Measurements from ENCODE around the gene LSM14A. TPM values are rescaled to one million over a fixed set of nuclear protein-coding genes. Genes with fewer than 3 reads are reported as not detected.

The LSM14A gene
- polyA plus RNA-seq, 1 experiment: 97.0 TPM

GRCh38 chr19:34176581-34176980 lies 4.3 kb downstream of the LSM14A start:
- no peak for TF ChIP-seq CTCF (IDR thresholded peaks at IDR 0.05; ENCODE audit: low read depth, low read length)

GRCh38 chr19:34178274-34178610 lies 5.9 kb downstream of the LSM14A start:
- POLR2A ChIA-PET: no interaction called here
- Histone ChIP-seq H3K4me3 (ENCODE audit: low read depth, low read length) (no peak overlapping the region), H3K27ac (ENCODE audit: low read depth, low read length) (no peak overlapping the region), H3K27me3 (ENCODE audit: control insufficient read depth, insufficient read depth, low read length) (no peaks in the 10 kb centered on the region), H3K9me3 (ENCODE audit: control insufficient read depth, insufficient read depth, low read length) (no peaks in the 10 kb centered on the region)
- no peak for TF ChIP-seq CTCF (IDR thresholded peaks at IDR 0.05; ENCODE audit: low read depth, low read length)
- no peak for DNase-seq (ENCODE audit: low read depth, low spot score)
- CTCF ChIA-PET: interaction anchor here (0.5 to 0.9 kb wide), 6 partner anchors 13 to 293 kb away, joined by 3 to 5 read pairs (median 4); no protein-coding TSS in a partner anchor

More at GRCh38 chr19:34176581-34176980, 4.3 kb downstream of the LSM14A start:
- no peak for DNase-seq (ENCODE audit: low read depth, low spot score)
- CTCF ChIA-PET: interaction anchor here (1.0 to 1.3 kb wide), 2 partner anchors 45 to 170 kb away, joined by 4 to 7 read pairs; no protein-coding TSS in a partner anchor
- Histone ChIP-seq H3K9me3 (ENCODE audit: control insufficient read depth, insufficient read depth, low read length) (no peaks in the 10 kb centered on the region; the same call in 1 of the 2 replicates), H3K27me3 (ENCODE audit: control insufficient read depth, insufficient read depth, low read length) (no peaks in the 10 kb centered on the region), H3K27ac (ENCODE audit: low read depth, low read length) (no peak overlapping the region), H3K4me3 (ENCODE audit: low read depth, low read length) (no peak overlapping the region; the same call in 1 of the 2 replicates)
- POLR2A ChIA-PET: interaction anchor here (0.6 kb wide), 1 partner anchor 110 kb away, joined by 3 read pairs; no protein-coding TSS in a partner anchor

- no peak overlapping the region for H3K27ac ChIP-seq (ENCODE audit: low read depth, low read length)
- ChIA-PET CTCF (interaction anchor here (0.5 kb wide), 1 partner anchor 153 kb away, joined by 5 read pairs; no protein-coding TSS in a partner anchor), POLR2A (no interaction called here)
- DNase-seq (ENCODE audit: low read depth, low spot score): no peak
- H3K9me3 ChIP-seq (ENCODE audit: control insufficient read depth, insufficient read depth, low read length): no peaks in the 10 kb centered on the region
- no peak overlapping the region for H3K4me3 ChIP-seq (ENCODE audit: low read depth, low read length)
- TF ChIP-seq CTCF (IDR thresholded peaks at IDR 0.05; ENCODE audit: low read depth, low read length): no peak
- H3K27me3 ChIP-seq (ENCODE audit: control insufficient read depth, insufficient read depth, low read length): no peaks in the 10 kb centered on the region
Measured at GRCh38 chr19:34179066-34179465, 6.8 kb downstream of the LSM14A start.

GRCh38 chr19:34180273-34180672 lies 8.0 kb downstream of the LSM14A start:
- DNase-seq (ENCODE audit: low read depth, low spot score): no peak
- Histone ChIP-seq H3K27ac (ENCODE audit: low read depth, low read length) (no peak overlapping the region), H3K27me3 (ENCODE audit: control insufficient read depth, insufficient read depth, low read length) (no peaks in the 10 kb centered on the region), H3K9me3 (ENCODE audit: control insufficient read depth, insufficient read depth, low read length) (no peaks in the 10 kb centered on the region), H3K4me3 (ENCODE audit: low read depth, low read length) (no peak overlapping the region)
- CTCF ChIA-PET: no interaction called here
- POLR2A ChIA-PET: no interaction called here
- no peak for TF ChIP-seq CTCF (IDR thresholded peaks at IDR 0.05; ENCODE audit: low read depth, low read length)

GRCh38 chr19:34180709-34181108 lies 8.4 kb downstream of the LSM14A start:
- no peak overlapping the region for H3K27ac ChIP-seq (ENCODE audit: low read depth, low read length)
- TF ChIP-seq CTCF (IDR thresholded peaks at IDR 0.05; ENCODE audit: low read depth, low read length): no peak
- CTCF ChIA-PET: no interaction called here
- no peak for DNase-seq (ENCODE audit: low read depth, low spot score)
- POLR2A ChIA-PET: no interaction called here
- H3K27me3 ChIP-seq (ENCODE audit: control insufficient read depth, insufficient read depth, low read length): no peaks in the 10 kb centered on the region
- H3K4me3 ChIP-seq (ENCODE audit: low read depth, low read length): no peak overlapping the region
- H3K9me3 ChIP-seq (ENCODE audit: control insufficient read depth, insufficient read depth, low read length): no peaks in the 10 kb centered on the region

All from AG04450 (cell line).